ENCODE data around the gene PIGU.

Gene PIGU

GRCh38 chr20:34704177-34705007 is 27.5 kb upstream of the PIGU start, which contains the start of gene TP53INP2:
TP53INP2 (plus strand) TSS chr20:34704344; CDS start chr20:34708740, 4,396 bp downstream.
- peaks cover 14% of the 10 kb centered on the region for H3F3A ChIP-seq (ENCODE audit: control insufficient read depth, insufficient read depth)
- peaks cover 10% of the 10 kb centered on the region for H3K27me3 ChIP-seq (ENCODE audit: control insufficient read depth, low read length)
- no peaks in the 10 kb centered on the region for H3K79me2 ChIP-seq (ENCODE audit: control insufficient read depth, low read length)
- peak within 1 kb of the TSS; percentile 7; the same call in 1 of the 2 replicates for H3K27ac ChIP-seq (ENCODE audit: low read depth, low read length)
- H3K9me2 ChIP-seq (replicated peaks; ENCODE audit: control insufficient read depth, low read length): no peaks in the 10 kb centered on the region
- H3K36me3 ChIP-seq (ENCODE audit: control insufficient read depth, low read length): no peaks in the 10 kb centered on the region
- H3K9me3 ChIP-seq (ENCODE audit: control insufficient read depth, insufficient read depth, low read length): no peaks in the 10 kb centered on the region
- no peaks in the 10 kb centered on the region for H4K20me1 ChIP-seq (ENCODE audit: control insufficient read depth, insufficient read depth, low read depth, low read length)
- peak within 1 kb of the TSS; percentile 85 for H3K4me3 ChIP-seq (ENCODE audit: low read length)
- TF ChIP-seq CTCF (IDR thresholded peaks at IDR 0.05; ENCODE audit: low read depth, low read length, poor library complexity, severe bottlenecking): no peak
- TF ChIP-seq EZH2phosphoT487 (IDR thresholded peaks at IDR 0.05; ENCODE audit: borderline replicate concordance, low read length): no peak
- peak within 1 kb of the TSS; percentile 97 for H3K4me2 ChIP-seq (ENCODE audit: low read length)
- H3K4me1 ChIP-seq (ENCODE audit: control insufficient read depth, low read length): peaks cover 28% of the 10 kb centered on the region

- peaks cover 11% of the 10 kb centered on the region for H3K27me3 ChIP-seq (ENCODE audit: control insufficient read depth, low read length)
- H3K36me3 ChIP-seq (ENCODE audit: control insufficient read depth, low read length): no peaks in the 10 kb centered on the region
- H3F3A ChIP-seq (ENCODE audit: control insufficient read depth, insufficient read depth): peaks cover 14% of the 10 kb centered on the region
- peak overlapping the region; percentile 85 for H3K4me3 ChIP-seq (ENCODE audit: low read length)
- H3K9me3 ChIP-seq (ENCODE audit: control insufficient read depth, insufficient read depth, low read length): no peaks in the 10 kb centered on the region
- no peaks in the 10 kb centered on the region for H3K79me2 ChIP-seq (ENCODE audit: control insufficient read depth, low read length)
- H3K4me1 ChIP-seq (ENCODE audit: control insufficient read depth, low read length): peaks cover 24% of the 10 kb centered on the region
- no peak for TF ChIP-seq CTCF (IDR thresholded peaks at IDR 0.05; ENCODE audit: low read depth, low read length, poor library complexity, severe bottlenecking)
- peak overlapping the region; percentile 97 for H3K4me2 ChIP-seq (ENCODE audit: low read length)
- no peaks in the 10 kb centered on the region for H3K9me2 ChIP-seq (replicated peaks; ENCODE audit: control insufficient read depth, low read length)
- no peak overlapping the region for H3K27ac ChIP-seq (ENCODE audit: low read depth, low read length)
- no peaks in the 10 kb centered on the region for H4K20me1 ChIP-seq (ENCODE audit: control insufficient read depth, insufficient read depth, low read depth, low read length)
These were observed 26.7 kb upstream of the PIGU start for GRCh38 chr20:34703424-34704176.

- H3K9me2 ChIP-seq (replicated peaks; ENCODE audit: control insufficient read depth, low read length): no peaks in the 10 kb centered on the region
- H3K4me1 ChIP-seq (ENCODE audit: control insufficient read depth, low read length): peaks cover 19% of the 10 kb centered on the region
- peaks cover 14% of the 10 kb centered on the region for H3K27me3 ChIP-seq (ENCODE audit: control insufficient read depth, low read length)
- H3F3A ChIP-seq (ENCODE audit: control insufficient read depth, insufficient read depth): peaks cover 11% of the 10 kb centered on the region
- peak overlapping the region; percentile 85 for H3K4me3 ChIP-seq (ENCODE audit: low read length)
- peak overlapping the region; percentile 97 for H3K4me2 ChIP-seq (ENCODE audit: low read length)
- TF ChIP-seq CTCF (IDR thresholded peaks at IDR 0.05; ENCODE audit: low read depth, low read length, poor library complexity, severe bottlenecking) (no peak), EZH2phosphoT487 (IDR thresholded peaks at IDR 0.05; ENCODE audit: borderline replicate concordance, low read length) (no peak)
- H4K20me1 ChIP-seq (ENCODE audit: control insufficient read depth, insufficient read depth, low read depth, low read length): no peaks in the 10 kb centered on the region
- H3K9me3 ChIP-seq (ENCODE audit: control insufficient read depth, insufficient read depth, low read length): no peaks in the 10 kb centered on the region
- H3K79me2 ChIP-seq (ENCODE audit: control insufficient read depth, low read length): no peaks in the 10 kb centered on the region
- no peaks in the 10 kb centered on the region for H3K36me3 ChIP-seq (ENCODE audit: control insufficient read depth, low read length)
- H3K27ac ChIP-seq (ENCODE audit: low read depth, low read length): no peak overlapping the region
These were observed 26.1 kb upstream of the PIGU start for GRCh38 chr20:34703061-34703423.

Data from DOHH2 (cell line).